ENCODE measurements around the gene SLC27A1.
A peak's percentile ranks its signal among the peaks of the same experiment; 100 is the strongest.

Gene SLC27A1

DNA sequence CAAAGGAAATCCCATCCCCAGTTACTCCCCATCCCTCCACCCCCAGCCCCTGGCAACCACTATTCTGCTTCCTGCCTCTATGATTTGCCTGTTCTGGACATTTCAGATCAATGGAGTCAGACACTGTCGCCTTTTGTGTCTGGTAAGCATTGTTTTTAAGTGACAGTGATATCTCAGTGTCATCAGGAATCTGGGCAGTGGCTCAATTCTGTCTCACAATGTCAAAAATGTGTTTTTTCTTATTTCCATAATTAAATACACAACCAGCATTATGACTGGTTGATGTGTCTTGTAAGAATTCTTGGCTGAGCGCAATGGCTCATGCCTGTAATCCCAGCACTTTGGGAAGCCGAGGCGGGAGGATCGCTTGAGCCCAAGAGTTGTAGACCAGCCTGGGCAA, 21.0 kb downstream of the SLC27A1 start:
- Histone ChIP-seq H3K4me1 (ENCODE audit: control insufficient read depth, insufficient read depth, low read length) (0 out of 2 replicates have a peak, but pooled peaks cover 2% of the 10 kb centered on the region), H3K4me3 (ENCODE audit: low read depth, low read length) (no peak overlapping the region), H3K9me3 (ENCODE audit: control insufficient read depth, insufficient read depth, low read depth, low read length) (no peaks in the 10 kb centered on the region), H3K36me3 (ENCODE audit: control insufficient read depth in 2 of 2, insufficient read depth in 1 of 2, low read length in 2 of 2) (no peaks in the 10 kb centered on the region), H3K27ac (ENCODE audit: extremely low read depth, low read depth, low read length) (no peak overlapping the region)
- TF ChIP-seq ZBTB1 (tag by site-specific recombination; IDR thresholded peaks at IDR 0.05) = no peak
- TF ChIP-seq, protein P1, sequence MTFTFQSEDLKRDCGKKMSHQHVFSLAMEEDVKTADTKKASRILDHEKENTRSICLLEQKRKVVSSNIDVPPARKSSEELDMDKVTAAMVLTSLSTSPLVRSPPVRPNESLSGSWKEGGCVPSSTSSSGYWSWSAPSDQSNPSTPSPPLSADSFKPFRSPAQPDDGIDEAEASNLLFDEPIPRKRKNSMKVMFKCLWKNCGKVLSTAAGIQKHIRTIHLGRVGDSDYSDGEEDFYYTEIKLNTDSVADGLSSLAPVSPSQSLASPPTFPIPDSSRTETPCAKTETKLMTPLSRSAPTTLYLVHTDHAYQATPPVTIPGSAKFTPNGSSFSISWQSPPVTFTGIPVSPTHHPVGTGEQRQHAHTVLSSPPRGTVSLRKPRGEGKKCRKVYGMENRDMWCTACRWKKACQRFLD (tag by site-specific recombination; IDR thresholded peaks at IDR 0.05) = no peak
- ChIA-PET CTCF (no interaction called here), POLR2A (interaction anchor here (0.6 kb wide), 1 partner anchor 862 kb away, joined by 9 read pairs; no protein-coding TSS in a partner anchor)

DNA sequence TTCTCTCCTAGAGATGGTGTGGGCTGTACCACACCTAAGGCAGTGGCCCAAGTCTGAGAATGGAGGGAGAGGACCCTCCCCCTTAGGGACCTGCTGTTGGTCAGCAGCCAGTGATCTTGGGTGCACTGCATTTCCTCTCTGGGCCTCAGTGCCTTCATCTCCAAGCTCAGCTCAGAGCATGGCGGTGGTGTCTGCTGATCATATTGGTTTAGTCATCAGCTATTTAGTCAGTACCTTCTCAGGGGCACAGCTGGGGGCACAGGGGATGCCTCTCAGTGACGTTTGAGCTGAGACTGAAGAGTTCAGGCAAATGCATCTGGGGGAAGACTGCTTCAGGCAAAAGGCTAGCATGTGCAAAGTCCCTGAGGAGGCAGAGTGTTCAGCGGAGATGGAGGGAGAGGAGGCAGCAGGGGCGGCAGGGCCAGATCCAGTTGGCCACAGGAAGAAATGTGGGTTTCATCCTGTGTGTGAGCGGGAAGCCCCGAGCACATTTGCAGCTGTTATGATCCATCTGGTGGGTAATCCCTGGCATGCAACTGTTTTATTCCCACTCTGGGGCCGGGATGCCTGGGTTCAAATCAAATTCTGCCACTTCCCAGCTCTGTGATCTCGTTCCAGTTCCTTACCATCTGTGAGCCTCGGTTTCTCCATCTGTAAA, 25.4 kb downstream of the SLC27A1 start:
- ChIA-PET CTCF (interaction anchor here (0.6 to 3.8 kb wide), 60 partner anchors 9 to 1123 kb away, joined by 3 to 31 read pairs (median 4); partner anchors contain the start of genes PGLS and SLC27A1), POLR2A (no interaction called here)
- Histone ChIP-seq H3K4me3 (ENCODE audit: low read depth, low read length) (no peak overlapping the region), H3K27ac (ENCODE audit: extremely low read depth, low read depth, low read length) (no peak overlapping the region), H3K9me3 (ENCODE audit: control insufficient read depth, insufficient read depth, low read depth, low read length) (no peaks in the 10 kb centered on the region), H3K4me1 (ENCODE audit: control insufficient read depth, insufficient read depth, low read length) (no peaks in the 10 kb centered on the region), H3K36me3 (ENCODE audit: control insufficient read depth in 2 of 2, insufficient read depth in 1 of 2, low read length in 2 of 2) (peaks cover 0 to 4% of the 10 kb centered on the region in 2 experiments; a peak in 1 of 3 replicates)
- peak; percentile 92 for TF ChIP-seq ZNF664 (tag by site-specific recombination; IDR thresholded peaks at IDR 0.05)
- TF ChIP-seq FEZF1 (tag by site-specific recombination; IDR thresholded peaks at IDR 0.05) = no peak
- no peak for TF ChIP-seq ZBTB17 (tag by site-specific recombination; IDR thresholded peaks at IDR 0.05)
- no peak for TF ChIP-seq SALL2 (tag by site-specific recombination; IDR thresholded peaks at IDR 0.05; ENCODE audit: borderline replicate concordance)
- peak; percentile 93 for TF ChIP-seq ZNF623 (tag by site-specific recombination; IDR thresholded peaks at IDR 0.05)
- no peak for TF ChIP-seq ZNF146 (tag by site-specific recombination; IDR thresholded peaks at IDR 0.05)
- TF ChIP-seq, protein P2, sequence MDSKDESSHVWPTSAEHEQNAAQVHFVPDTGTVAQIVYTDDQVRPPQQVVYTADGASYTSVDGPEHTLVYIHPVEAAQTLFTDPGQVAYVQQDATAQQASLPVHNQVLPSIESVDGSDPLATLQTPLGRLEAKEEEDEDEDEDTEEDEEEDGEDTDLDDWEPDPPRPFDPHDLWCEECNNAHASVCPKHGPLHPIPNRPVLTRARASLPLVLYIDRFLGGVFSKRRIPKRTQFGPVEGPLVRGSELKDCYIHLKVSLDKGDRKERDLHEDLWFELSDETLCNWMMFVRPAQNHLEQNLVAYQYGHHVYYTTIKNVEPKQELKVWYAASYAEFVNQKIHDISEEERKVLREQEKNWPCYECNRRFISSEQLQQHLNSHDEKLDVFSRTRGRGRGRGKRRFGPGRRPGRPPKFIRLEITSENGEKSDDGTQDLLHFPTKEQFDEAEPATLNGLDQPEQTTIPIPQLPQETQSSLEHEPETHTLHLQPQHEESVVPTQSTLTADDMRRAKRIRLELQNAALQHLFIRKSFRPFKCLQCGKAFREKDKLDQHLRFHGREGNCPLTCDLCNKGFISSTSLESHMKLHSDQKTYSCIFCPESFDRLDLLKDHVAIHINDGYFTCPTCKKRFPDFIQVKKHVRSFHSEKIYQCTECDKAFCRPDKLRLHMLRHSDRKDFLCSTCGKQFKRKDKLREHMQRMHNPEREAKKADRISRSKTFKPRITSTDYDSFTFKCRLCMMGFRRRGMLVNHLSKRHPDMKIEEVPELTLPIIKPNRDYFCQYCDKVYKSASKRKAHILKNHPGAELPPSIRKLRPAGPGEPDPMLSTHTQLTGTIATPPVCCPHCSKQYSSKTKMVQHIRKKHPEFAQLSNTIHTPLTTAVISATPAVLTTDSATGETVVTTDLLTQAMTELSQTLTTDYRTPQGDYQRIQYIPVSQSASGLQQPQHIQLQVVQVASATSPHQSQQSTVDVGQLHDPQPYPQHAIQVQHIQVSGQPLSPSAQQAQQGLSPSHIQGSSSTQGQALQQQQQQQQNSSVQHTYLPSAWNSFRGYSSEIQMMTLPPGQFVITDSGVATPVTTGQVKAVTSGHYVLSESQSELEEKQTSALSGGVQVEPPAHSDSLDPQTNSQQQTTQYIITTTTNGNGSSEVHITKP (tag by site-specific recombination; IDR thresholded peaks at IDR 0.05) = no peak
- TF ChIP-seq BCL11B (tag by site-specific recombination; IDR thresholded peaks at IDR 0.05; ENCODE audit: low read depth) = no peak
- no peak for TF ChIP-seq MZF1 (tag by site-specific recombination; IDR thresholded peaks at IDR 0.05; ENCODE audit: borderline replicate concordance)

DNA sequence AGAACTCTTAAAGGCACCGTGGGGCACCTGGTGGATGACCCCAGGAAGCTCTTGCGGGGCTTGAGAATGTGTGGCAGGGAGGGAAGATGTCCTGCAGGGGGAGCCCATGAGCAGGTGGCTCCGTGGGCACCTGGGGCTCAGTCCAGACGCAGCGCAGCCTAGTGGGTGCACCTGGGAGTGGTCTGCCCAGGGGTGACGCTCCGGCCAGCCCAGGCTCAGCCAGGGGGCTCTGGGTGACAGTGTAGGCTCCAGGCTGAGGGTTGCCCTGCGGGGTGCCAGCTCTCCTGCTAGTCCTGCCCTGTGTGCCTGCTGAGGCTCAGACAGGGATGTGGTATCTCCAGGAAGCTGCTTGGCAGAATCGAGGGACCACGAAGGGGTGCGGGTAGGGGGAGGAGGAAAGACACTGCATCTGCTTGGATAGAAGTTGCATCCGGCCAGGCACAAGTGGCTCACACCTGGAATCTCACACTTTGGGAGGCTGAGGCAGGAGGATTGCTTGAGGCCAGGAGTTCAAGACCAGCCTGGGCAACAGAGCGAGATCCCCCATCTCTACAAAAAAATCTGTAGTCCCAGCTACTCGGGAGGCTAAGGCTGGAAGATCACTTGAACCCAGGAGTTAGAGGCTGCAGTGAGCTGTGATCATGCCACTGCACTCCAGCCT, 26.1 kb downstream of the SLC27A1 start:
- no peaks in the 10 kb centered on the region for H3K9me3 ChIP-seq (ENCODE audit: control insufficient read depth, insufficient read depth, low read depth, low read length)
- ChIA-PET CTCF (interaction anchor here (0.6 to 3.8 kb wide), 64 partner anchors 8 to 1123 kb away, joined by 3 to 31 read pairs (median 4); partner anchors contain the start of genes PGLS and SLC27A1), POLR2A (no interaction called here)
- no peak overlapping the region for H3K27ac ChIP-seq (ENCODE audit: extremely low read depth, low read depth, low read length)
- H3K36me3 ChIP-seq (ENCODE audit: control insufficient read depth in 2 of 2, insufficient read depth in 1 of 2, low read length in 2 of 2) = peaks cover 0 to 7% of the 10 kb centered on the region in 2 experiments; a peak in 1 of 3 replicates
- H3K4me1 ChIP-seq (ENCODE audit: control insufficient read depth, insufficient read depth, low read length) = no peaks in the 10 kb centered on the region
- H3K4me3 ChIP-seq (ENCODE audit: low read depth, low read length) = no peak overlapping the region
- TF ChIP-seq, protein P3, sequence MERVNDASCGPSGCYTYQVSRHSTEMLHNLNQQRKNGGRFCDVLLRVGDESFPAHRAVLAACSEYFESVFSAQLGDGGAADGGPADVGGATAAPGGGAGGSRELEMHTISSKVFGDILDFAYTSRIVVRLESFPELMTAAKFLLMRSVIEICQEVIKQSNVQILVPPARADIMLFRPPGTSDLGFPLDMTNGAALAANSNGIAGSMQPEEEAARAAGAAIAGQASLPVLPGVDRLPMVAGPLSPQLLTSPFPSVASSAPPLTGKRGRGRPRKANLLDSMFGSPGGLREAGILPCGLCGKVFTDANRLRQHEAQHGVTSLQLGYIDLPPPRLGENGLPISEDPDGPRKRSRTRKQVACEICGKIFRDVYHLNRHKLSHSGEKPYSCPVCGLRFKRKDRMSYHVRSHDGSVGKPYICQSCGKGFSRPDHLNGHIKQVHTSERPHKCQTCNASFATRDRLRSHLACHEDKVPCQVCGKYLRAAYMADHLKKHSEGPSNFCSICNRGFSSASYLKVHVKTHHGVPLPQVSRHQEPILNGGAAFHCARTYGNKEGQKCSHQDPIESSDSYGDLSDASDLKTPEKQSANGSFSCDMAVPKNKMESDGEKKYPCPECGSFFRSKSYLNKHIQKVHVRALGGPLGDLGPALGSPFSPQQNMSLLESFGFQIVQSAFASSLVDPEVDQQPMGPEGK (tag by site-specific recombination; IDR thresholded peaks at IDR 0.05) = peak; percentile 38; the same call in 1 of the 2 replicates
- peak; percentile 50; the same call in 1 of the 2 replicates for TF ChIP-seq ZNF2 (tag by site-specific recombination; IDR thresholded peaks at IDR 0.05)
- TF ChIP-seq ZBTB8A (tag by site-specific recombination; IDR thresholded peaks at IDR 0.05) = peak; percentile 58
- no peak for TF ChIP-seq ZNF48 (tag by site-specific recombination; IDR thresholded peaks at IDR 0.05)
- TF ChIP-seq ZBTB7A (tag by site-specific recombination; IDR thresholded peaks at IDR 0.05; ENCODE audit: low read depth) = no peak
- peak; percentile 80 for TF ChIP-seq ZNF121 (tag by site-specific recombination; IDR thresholded peaks at IDR 0.05)
- TF ChIP-seq, protein P4, sequence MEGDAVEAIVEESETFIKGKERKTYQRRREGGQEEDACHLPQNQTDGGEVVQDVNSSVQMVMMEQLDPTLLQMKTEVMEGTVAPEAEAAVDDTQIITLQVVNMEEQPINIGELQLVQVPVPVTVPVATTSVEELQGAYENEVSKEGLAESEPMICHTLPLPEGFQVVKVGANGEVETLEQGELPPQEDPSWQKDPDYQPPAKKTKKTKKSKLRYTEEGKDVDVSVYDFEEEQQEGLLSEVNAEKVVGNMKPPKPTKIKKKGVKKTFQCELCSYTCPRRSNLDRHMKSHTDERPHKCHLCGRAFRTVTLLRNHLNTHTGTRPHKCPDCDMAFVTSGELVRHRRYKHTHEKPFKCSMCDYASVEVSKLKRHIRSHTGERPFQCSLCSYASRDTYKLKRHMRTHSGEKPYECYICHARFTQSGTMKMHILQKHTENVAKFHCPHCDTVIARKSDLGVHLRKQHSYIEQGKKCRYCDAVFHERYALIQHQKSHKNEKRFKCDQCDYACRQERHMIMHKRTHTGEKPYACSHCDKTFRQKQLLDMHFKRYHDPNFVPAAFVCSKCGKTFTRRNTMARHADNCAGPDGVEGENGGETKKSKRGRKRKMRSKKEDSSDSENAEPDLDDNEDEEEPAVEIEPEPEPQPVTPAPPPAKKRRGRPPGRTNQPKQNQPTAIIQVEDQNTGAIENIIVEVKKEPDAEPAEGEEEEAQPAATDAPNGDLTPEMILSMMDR (tag by site-specific recombination; IDR thresholded peaks at IDR 0.05) = peak; percentile 98
- no peak for TF ChIP-seq ZNF350 (tag by site-specific recombination; IDR thresholded peaks at IDR 0.05)
